ENCODE results near the gene PIK3CD.
"Not testable (repeated sequence)": the region's sequence is repeated elsewhere in the genome, so short reads cannot be mapped to it uniquely, and the experiment has no call there.

Gene PIK3CD

DNA sequence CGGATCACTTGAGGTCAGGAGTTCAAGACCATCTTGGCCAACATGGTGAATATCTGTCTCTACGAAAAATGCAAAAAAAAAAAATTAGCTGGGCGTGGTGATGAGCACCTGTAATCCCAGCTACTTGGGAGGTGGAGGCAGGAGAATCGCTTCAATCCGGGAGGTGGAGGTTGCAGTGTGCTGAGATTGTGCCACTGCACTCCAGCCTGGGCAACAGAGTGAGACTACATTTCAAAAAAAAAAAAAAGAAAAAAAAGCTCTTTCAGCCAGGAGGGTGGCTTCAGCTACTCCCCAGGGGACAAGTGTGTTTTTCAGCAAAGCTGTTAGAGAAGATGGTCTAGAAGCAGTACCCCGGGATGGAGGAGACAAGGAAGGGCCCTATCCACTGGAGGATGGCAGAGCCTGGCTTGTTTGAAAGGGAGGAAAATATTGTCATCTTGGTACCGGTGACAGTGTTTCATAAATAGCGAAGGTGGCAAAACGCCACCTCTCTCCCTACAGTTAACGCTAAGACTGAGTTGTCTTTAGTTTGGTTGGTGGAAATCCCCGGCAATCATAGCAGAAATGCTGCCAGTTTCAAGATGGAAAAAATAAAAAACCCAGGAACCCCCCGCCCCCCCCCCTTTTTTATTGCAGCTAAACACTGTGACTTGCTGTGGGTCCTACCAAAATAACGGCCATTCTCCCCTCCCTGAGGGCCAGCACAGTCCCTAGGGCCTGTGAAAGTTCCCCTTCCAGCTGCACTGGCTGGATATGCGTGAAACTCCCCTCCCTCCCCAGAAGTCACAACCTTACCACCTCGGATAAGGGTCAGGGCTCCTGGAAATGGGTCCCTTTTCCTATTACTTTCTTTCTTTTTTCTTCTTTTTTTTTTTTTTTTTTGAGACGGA is 3.5 kb downstream of the PIK3CD start:
- no peak for DNase-seq

GRCh38 chr1:9655836-9656235 is 4.3 kb downstream of the PIK3CD start:
- no peak for DNase-seq

DNA sequence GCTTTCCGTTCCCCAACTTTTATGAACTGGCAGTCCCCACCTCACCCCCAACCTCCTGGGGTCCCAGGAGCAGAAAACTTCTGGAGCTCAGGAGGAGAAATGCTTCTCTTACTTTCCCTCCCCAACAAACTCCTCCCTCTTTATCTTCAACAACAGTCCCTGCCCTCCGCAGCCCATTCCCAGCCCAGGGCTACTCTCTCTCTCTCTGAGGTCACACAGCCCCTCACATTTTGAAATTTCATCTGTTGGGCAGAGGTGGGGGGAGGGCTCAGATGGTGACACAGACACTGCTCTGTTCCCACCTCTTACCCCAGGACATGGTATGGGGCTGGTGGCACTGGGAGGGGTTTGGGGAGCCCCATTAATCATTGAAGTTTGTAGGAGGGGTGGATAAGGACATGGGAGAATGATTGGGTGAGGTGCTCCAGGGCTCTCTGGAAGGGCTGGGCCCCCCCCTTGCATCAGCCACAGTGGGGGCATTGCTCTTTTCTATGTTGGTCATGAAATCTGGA is 6.0 kb downstream of the PIK3CD start:
- DNase-seq = no peak

GRCh38 chr1:9658199-9658598 is 6.7 kb downstream of the PIK3CD start:
- DNase-seq = no peak

GRCh38 chr1:9659328-9659727 is 7.8 kb downstream of the PIK3CD start:
- no peak for DNase-seq

- DNase-seq = no peak
These were observed 11.7 kb downstream of the PIK3CD start for GRCh38 chr1:9663257-9663656.

DNA sequence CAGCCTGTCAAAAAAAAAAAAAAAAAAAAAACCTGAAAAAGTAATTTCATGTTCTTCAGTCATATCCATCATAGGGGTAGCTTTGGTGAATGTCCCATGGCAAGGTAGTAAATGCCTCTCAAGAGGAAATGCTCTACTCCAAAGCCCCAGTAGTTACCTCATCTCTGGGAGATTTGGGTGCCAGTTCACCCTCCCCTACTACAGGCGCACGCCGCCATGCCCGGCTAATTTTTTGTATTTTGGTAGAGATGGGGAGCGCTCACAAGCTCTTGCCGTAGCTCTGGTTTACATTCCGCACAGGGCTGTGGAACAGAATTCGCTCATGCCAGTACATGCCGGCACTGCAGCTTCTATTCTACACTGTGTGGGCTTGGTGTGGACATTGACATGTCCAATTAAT is 13.7 kb downstream of the PIK3CD start:
- no peak for DNase-seq

- no peak for DNase-seq
These were observed 16.5 kb downstream of the PIK3CD start for GRCh38 chr1:9668080-9668479.

GRCh38 chr1:9670085-9670484 is 18.6 kb downstream of the PIK3CD start:
- no peak for DNase-seq

- no peak for DNase-seq
These were observed 20.0 kb downstream of the PIK3CD start for GRCh38 chr1:9671377-9672140.

DNA sequence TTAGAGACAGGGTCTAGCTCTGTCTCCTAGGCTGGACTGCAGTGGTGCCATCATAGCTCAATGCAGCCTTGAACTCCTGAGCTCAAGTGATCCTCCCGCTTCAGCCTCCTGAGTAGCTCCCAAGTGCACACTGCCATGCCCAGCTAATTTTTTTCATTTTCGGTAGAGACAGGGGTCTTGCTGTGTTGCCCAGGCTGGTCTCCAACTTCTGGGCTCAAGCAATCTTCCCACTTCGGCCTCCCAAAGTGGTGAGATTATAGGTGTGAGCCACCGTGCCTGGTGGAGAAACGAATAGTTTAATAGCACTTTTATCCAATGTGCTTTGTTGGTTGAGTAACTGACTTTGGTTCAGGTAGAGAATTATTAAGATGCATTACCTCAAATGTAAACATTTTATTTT is 20.9 kb downstream of the PIK3CD start:
- DNase-seq = no peak

- no peak for DNase-seq
These were observed 23.9 kb downstream of the PIK3CD start for GRCh38 chr1:9675393-9675792.

- DNase-seq = not testable (repeated sequence)
These were observed 24.6 kb downstream of the PIK3CD start for GRCh38 chr1:9676128-9676527.

DNA sequence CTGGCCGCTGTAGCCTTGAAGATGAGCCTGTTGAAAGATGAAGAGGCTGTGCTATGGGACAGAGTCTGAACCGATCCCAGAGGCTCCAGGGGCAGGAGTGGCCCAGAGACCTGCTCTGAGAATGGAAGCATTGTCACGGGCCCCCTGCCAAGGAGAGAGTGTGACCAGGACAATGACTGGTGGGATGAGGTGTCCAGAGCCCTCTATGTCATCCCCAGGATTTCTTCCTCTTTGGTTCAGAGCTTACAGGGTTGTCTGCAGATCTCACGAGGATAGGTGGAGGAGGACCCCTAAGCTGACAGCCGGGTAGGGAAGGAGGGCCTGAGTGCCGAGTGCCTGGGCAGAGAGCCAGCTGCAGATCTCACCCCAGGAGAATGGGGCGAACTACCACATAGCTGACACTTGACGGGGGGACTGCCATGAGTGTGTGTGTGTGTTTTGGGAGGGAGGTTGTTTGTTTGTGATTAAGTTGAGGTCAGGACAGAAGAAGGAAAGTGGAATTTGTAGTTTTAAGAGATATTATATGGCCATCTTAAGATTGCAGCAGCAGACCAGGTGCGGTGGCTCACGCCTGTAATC is 25.4 kb downstream of the PIK3CD start:
- no peak for DNase-seq

DNA sequence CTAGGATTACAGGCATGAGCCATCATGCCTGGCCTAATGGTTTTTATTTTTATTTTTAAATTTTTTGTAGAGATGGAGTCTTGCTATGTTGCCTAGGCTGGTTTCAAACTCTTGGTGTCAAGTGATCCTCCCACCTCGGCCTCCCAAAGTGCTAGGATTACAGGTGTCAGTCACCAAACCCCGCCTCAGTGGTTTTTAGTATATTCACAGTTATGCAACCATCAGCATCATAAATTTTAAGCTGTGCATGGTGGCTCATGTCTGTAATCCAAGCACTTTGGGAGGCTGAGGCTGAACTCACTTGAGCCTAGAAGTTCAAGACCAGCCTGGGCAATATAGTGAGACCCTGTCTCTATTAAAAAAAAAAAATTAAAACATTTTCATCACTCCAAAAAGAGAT is 28.6 kb downstream of the PIK3CD start:
- DNase-seq = no peak

GRCh38 chr1:9680828-9681227 is 29.3 kb downstream of the PIK3CD start:
- DNase-seq = no peak

- no peak for DNase-seq
These were observed 33.3 kb downstream of the PIK3CD start for GRCh38 chr1:9684801-9685200.

DNA sequence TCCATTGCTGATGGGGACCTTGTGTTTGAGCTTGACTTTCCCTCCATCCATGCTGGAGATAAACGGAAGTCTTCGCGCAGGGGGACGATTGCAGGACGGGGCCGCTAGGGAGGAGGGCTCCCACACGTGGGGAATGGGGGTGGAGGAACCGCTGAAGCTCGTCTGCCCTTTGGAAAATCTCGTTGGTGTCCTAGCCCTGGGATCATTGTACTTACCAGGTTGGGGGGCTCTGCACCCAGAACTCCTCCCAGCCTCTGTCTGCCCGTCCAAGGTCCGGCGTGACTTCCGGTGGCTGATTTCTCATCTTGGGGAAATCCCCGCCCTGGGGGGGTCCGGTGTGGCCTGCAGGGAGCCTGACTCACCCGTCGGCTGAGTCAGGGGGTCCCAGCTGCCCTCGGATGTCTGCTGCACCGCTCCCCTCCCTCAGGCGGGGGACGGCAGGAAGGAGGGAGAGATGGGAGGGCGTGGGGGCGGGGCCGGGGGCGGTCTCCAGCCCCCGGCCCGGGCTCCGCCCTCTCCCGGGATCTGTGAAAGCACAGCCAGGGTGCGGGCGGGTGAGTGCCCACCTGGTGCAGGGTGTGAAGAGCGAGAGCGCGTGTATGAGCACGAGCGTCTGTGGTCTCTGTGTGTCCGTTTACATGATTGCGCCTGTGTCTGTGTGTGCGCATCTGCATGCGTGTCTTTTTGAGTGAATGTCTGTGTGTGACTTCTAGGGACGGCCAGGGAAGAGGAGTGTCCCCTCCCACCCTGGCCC is 35.8 kb downstream of the PIK3CD start:
- no peak for DNase-seq

GRCh38 chr1:9687874-9688582 is 36.5 kb downstream of the PIK3CD start:
- DNase-seq = no peak

GRCh38 chr1:9688599-9688998 is 37.1 kb downstream of the PIK3CD start:
- DNase-seq = no peak

GRCh38 chr1:9689011-9689706 is 37.6 kb downstream of the PIK3CD start:
- DNase-seq = no peak

Data from GOT3 (cell line).